GM21619 (cell line): Measurements from ENCODE around the gene CFAP69.
A peak's percentile ranks its signal among the peaks of the same experiment; 100 is the strongest.
"Not testable (repeated sequence)": the region's sequence is repeated elsewhere in the genome, so short reads cannot be mapped to it uniquely, and the experiment has no call there.

ENCODE experiments used
- ATAC-seq: cut with Tn5 transposase; IDR thresholded peaks from one replicate; pipeline ENCODE4 v1.9.1; 2021; ENCODE audit not compliant: unreplicated experiment

The CFAP69 gene

GRCh38 chr7:90232430-90232829 is 12.5 kb upstream of the CFAP69 start:
- ATAC-seq = no peak

GRCh38 chr7:90233569-90233968 is 11.4 kb upstream of the CFAP69 start:
- no peak for ATAC-seq

- ATAC-seq = no peak
Measured at GRCh38 chr7:90236721-90237289, 8.2 kb upstream of the CFAP69 start.

GRCh38 chr7:90238022-90238421 is 7.0 kb upstream of the CFAP69 start:
- ATAC-seq = no peak

GRCh38 chr7:90238583-90238982 is 6.4 kb upstream of the CFAP69 start:
- no peak for ATAC-seq

GRCh38 chr7:90239050-90239449 is 5.9 kb upstream of the CFAP69 start:
- no peak for ATAC-seq

GRCh38 chr7:90239625-90240228 is 5.2 kb upstream of the CFAP69 start:
- no peak for ATAC-seq

GRCh38 chr7:90242369-90243168 is 2.4 kb upstream of the CFAP69 start:
- peak; percentile 59 for ATAC-seq

- ATAC-seq = no peak
Measured at GRCh38 chr7:90243556-90243955, 1.4 kb upstream of the CFAP69 start.

GRCh38 chr7:90244565-90244908 is 437 bp upstream of the CFAP69 start:
- ATAC-seq = no peak

GRCh38 chr7:90246171-90246570 is 1.2 kb downstream of the CFAP69 start:
- ATAC-seq = no peak

GRCh38 chr7:90248706-90249105 is 3.7 kb downstream of the CFAP69 start:
- no peak for ATAC-seq

GRCh38 chr7:90250601-90251303 is 5.8 kb downstream of the CFAP69 start:
- ATAC-seq = no peak

GRCh38 chr7:90251304-90251635 is 6.3 kb downstream of the CFAP69 start:
- ATAC-seq = no peak

GRCh38 chr7:90256011-90256410 is 11.0 kb downstream of the CFAP69 start:
- ATAC-seq = not testable (repeated sequence)

- no peak for ATAC-seq
Measured at GRCh38 chr7:90256778-90257177, 11.8 kb downstream of the CFAP69 start.

GRCh38 chr7:90261441-90261840 is 16.5 kb downstream of the CFAP69 start:
- no peak for ATAC-seq

- peak; percentile 80 for ATAC-seq
Measured at GRCh38 chr7:90262438-90262837, 17.5 kb downstream of the CFAP69 start.

GRCh38 chr7:90266808-90267207 is 21.8 kb downstream of the CFAP69 start:
- ATAC-seq = no peak

GRCh38 chr7:90267263-90267858 is 22.4 kb downstream of the CFAP69 start:
- no peak for ATAC-seq

- ATAC-seq = no peak
Measured at GRCh38 chr7:90269163-90269562, 24.2 kb downstream of the CFAP69 start.
